Right atrium auricular region (tissue), 2 donors: Measurements from ENCODE around the gene TIGIT. TPM values are rescaled to one million over a fixed set of nuclear protein-coding genes. Genes with fewer than 3 reads are reported as not detected.
A peak's percentile ranks its signal among the peaks of the same experiment; 100 is the strongest.

Experiments
- DNase-seq: peaks from one replicate; pipeline ENCODE4 v3.0.0-alpha.2; 2019; ENCODE audit warnings: low spot score
- H3K27ac ChIP-seq, 2 donors: fragments of 200-600 bp; sonication (generic); 1 replicate in 1 of 2; 2 replicates in 1 of 2; pipeline ENCODE4 v1.5.1; 2016 to 2019
- H3K27me3 ChIP-seq, 2 donors: fragments of 200-600 bp; sonication (generic); one replicate each; pipeline versions ENCODE4 v1.5.1 to v1.6.0; 2017 to 2019
- H3K36me3 ChIP-seq: fragments of 200-600 bp; sonication (generic); one replicate; pipeline ENCODE4 v1.5.1; 2016
- H3K4me1 ChIP-seq, 2 donors: fragments of 200-600 bp; sonication (generic); one replicate each; pipeline versions ENCODE4 v1.5.1 to v1.6.0; 2017 to 2019
- H3K4me3 ChIP-seq, 2 donors: fragments of 200-600 bp; sonication (generic); 1 replicate in 1 of 2; 2 replicates in 1 of 2; pipeline ENCODE4 v1.5.1; 2017 to 2019; ENCODE audit warnings: mild to moderate bottlenecking in 1 of 2, moderate library complexity in 1 of 2
- H3K9me3 ChIP-seq, 2 donors: fragments of 200-600 bp; sonication (generic); one replicate each; pipeline ENCODE4 v1.5.1; 2019
- CTCF ChIP-seq, 2 donors: fragments of 200-600 bp; sonication (generic); IDR thresholded peaks; one replicate each; pipeline ENCODE4 v1.5.1; 2019; ENCODE audit warnings: antibody characterized with exemption in 2 of 2
- total RNA-seq, 2 donors: library from RNA; depleted of rRNA; stranded (reverse); fragments of >200 nt; gene quantifications; one replicate each; pipeline ENCODE4 v1.1.0, GENCODE V29; 2016

The TIGIT gene
- total RNA-seq, 2 donors from 2014 or later = 0.67 TPM; not detected in 1

GRCh38 chr3:114333180-114333922, 39.5 kb downstream of the TIGIT start:
- Histone ChIP-seq H3K36me3 (peaks cover 11% of the 10 kb centered on the region), H3K27me3 (no peaks in the 10 kb centered on the region), H3K27ac (no peak overlapping the region), H3K4me1 (no peaks in the 10 kb centered on the region), H3K4me3 (no peak overlapping the region), H3K9me3 (no peaks in the 10 kb centered on the region)
- no peak for DNase-seq
- TF ChIP-seq CTCF (IDR thresholded peaks at IDR 0.05) = no peak

- Histone ChIP-seq H3K27me3 (no peaks in the 10 kb centered on the region), H3K9me3 (no peaks in the 10 kb centered on the region), H3K27ac (no peak overlapping the region), H3K4me3 (no peak overlapping the region), H3K4me1 (no peaks in the 10 kb centered on the region), H3K36me3 (peaks cover 17% of the 10 kb centered on the region)
- TF ChIP-seq CTCF (IDR thresholded peaks at IDR 0.05) = no peak
- DNase-seq = no peak
These were observed 40.1 kb downstream of the TIGIT start for GRCh38 chr3:114333923-114334240.

- Histone ChIP-seq H3K4me3 (no peak overlapping the region), H3K36me3 (peaks cover 19% of the 10 kb centered on the region), H3K27me3 (no peaks in the 10 kb centered on the region), H3K4me1 (no peaks in the 10 kb centered on the region), H3K27ac (no peak overlapping the region), H3K9me3 (no peaks in the 10 kb centered on the region)
- TF ChIP-seq CTCF (IDR thresholded peaks at IDR 0.05) = peak; percentile 25 to 59
- DNase-seq = no peak
These were observed 42.4 kb downstream of the TIGIT start for GRCh38 chr3:114336122-114336697.

- DNase-seq = no peak
- no peak for TF ChIP-seq CTCF (IDR thresholded peaks at IDR 0.05)
- H3K9me3 ChIP-seq = no peaks in the 10 kb centered on the region
- H3K4me3 ChIP-seq = no peak overlapping the region
- H3K4me1 ChIP-seq = no peaks in the 10 kb centered on the region
- no peaks in the 10 kb centered on the region for H3K27me3 ChIP-seq
- no peak overlapping the region for H3K27ac ChIP-seq
- H3K36me3 ChIP-seq = peaks cover 15% of the 10 kb centered on the region
These were observed 43.0 kb downstream of the TIGIT start for GRCh38 chr3:114336857-114337256.

GRCh38 chr3:114338651-114339357, 45.0 kb downstream of the TIGIT start:
- Histone ChIP-seq H3K27me3 (no peaks in the 10 kb centered on the region), H3K36me3 (peaks cover 15% of the 10 kb centered on the region), H3K4me3 (no peak overlapping the region), H3K27ac (no peak overlapping the region), H3K4me1 (no peaks in the 10 kb centered on the region), H3K9me3 (no peaks in the 10 kb centered on the region)
- no peak for TF ChIP-seq CTCF (IDR thresholded peaks at IDR 0.05)
- DNase-seq = no peak
